GM12874 (cell line): ENCODE results near the gene ANKS1B.

Experiments used
- CTCF ChIP-seq: IDR thresholded peaks from 2 replicates; pipeline ENCODE4 v1.5.1; 2011; ENCODE audit warnings: low read depth, mild to moderate bottlenecking, control low read depth, low read length, moderate library complexity; ENCODE audit not compliant: insufficient read depth

ANKS1B gene

GRCh38 chr12:99549651-99550050 is 435.1 kb downstream of the ANKS1B start:
- no peak for TF ChIP-seq CTCF

- no peak for TF ChIP-seq CTCF
Observed at GRCh38 chr12:99549196-99549595, 435.5 kb downstream of the ANKS1B start.

- TF ChIP-seq CTCF = no peak
Observed at GRCh38 chr12:99544457-99544856, 440.3 kb downstream of the ANKS1B start.

- TF ChIP-seq CTCF = no peak
Observed at GRCh38 chr12:99529966-99530365, 454.8 kb downstream of the ANKS1B start.

GRCh38 chr12:99528478-99528877 is 456.3 kb downstream of the ANKS1B start:
- no peak for TF ChIP-seq CTCF

GRCh38 chr12:99523853-99524252 is 460.9 kb downstream of the ANKS1B start:
- no peak for TF ChIP-seq CTCF

GRCh38 chr12:99522456-99522855 is 462.3 kb downstream of the ANKS1B start:
- TF ChIP-seq CTCF = no peak

- TF ChIP-seq CTCF = no peak
Observed at GRCh38 chr12:99521664-99522063, 463.1 kb downstream of the ANKS1B start.
